A549 (cell line): ENCODE measurements around the gene RCSD1.

ENCODE experiments used
- EP300 ChIP-seq, 2 experiments: fragments of >200 bp; sonication (Bioruptor Twin); formaldehyde crosslinking; IDR thresholded peaks; 2 replicates in 1 of 2; 3 replicates in 1 of 2; pipeline ENCODE4 v1.6.1; 2016 to 2017
- TF ChIP-seq, protein P1 (sequence below): fragments of >200 bp; sonication (Bioruptor Twin); formaldehyde crosslinking; IDR thresholded peaks from 3 replicates; pipeline ENCODE4 v1.5.1; 2016
- TF ChIP-seq, protein P2 (sequence below): IDR thresholded peaks from 2 replicates; pipeline ENCODE4 v1.6.1; 2012

DNA sequence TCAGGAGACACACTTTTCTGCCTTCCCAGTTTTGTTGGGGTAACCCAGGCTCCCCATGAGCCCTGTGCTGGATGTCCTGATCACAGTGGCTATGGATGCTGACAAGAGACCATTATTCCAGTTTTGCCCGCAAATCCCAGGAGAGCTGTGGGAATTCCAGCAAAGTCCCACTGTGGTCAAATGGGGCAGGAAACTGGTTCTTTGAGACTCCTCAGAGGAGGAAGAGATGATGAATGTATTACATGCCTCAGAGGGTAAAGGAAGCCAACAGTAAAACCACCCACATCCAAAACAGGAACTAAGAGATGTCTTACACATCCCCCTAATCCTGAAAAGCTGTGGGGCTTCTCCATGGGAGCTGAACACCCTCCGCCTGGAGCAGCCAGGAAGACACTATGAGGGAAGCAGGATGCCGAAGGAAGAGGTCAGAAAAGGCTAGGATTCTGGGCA is 78.9 kb downstream of the RCSD1 start:
- TF ChIP-seq, protein P1, sequence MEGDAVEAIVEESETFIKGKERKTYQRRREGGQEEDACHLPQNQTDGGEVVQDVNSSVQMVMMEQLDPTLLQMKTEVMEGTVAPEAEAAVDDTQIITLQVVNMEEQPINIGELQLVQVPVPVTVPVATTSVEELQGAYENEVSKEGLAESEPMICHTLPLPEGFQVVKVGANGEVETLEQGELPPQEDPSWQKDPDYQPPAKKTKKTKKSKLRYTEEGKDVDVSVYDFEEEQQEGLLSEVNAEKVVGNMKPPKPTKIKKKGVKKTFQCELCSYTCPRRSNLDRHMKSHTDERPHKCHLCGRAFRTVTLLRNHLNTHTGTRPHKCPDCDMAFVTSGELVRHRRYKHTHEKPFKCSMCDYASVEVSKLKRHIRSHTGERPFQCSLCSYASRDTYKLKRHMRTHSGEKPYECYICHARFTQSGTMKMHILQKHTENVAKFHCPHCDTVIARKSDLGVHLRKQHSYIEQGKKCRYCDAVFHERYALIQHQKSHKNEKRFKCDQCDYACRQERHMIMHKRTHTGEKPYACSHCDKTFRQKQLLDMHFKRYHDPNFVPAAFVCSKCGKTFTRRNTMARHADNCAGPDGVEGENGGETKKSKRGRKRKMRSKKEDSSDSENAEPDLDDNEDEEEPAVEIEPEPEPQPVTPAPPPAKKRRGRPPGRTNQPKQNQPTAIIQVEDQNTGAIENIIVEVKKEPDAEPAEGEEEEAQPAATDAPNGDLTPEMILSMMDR: no peak
- no peak for TF ChIP-seq EP300 (IDR thresholded peaks at IDR 0.05)
- TF ChIP-seq, protein P2, sequence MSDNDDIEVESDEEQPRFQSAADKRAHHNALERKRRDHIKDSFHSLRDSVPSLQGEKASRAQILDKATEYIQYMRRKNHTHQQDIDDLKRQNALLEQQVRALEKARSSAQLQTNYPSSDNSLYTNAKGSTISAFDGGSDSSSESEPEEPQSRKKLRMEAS: no peak
